Measurements from ENCODE around the gene RGMA.

The RGMA gene

DNA sequence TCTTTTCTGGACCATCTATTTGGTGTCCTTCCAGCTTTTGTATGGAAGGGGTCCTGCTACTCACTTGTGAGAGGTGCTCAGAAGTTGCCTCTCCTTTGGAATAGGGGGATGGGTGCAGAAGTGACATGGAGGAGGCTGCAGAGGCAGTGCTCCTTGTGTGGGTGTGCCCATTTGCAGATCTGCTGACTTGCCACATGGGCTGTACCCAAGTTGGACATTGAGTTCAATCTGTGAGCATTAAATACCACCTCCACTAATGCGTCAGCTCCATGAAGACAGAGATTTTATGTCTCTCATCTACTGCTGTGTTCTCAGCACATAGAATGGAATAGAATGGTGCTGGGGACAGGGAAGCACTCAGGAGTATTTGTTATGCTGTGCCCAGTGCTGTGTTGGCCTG, 76.2 kb downstream of the RGMA start:
- Histone ChIP-seq H3K4me2 (no peak overlapping the region), H3K27ac (no peak overlapping the region), H3K79me2 (ENCODE audit: insufficient read depth, low read depth) (no peaks in the 10 kb centered on the region), H3K9ac (no peak overlapping the region), H3K36me3 (ENCODE audit: insufficient read depth) (peaks cover 45% of the 10 kb centered on the region; the same call in 1 of the 2 replicates), H3K4me3 (IDR thresholded peaks at IDR 0.05; ENCODE audit: insufficient read depth, low read depth, low read length) (no peak overlapping the region), H2AFZ (ENCODE audit: low read depth) (no peak overlapping the region), H4K20me1 (ENCODE audit: insufficient read depth) (no peaks in the 10 kb centered on the region), H3K27me3 (ENCODE audit: insufficient read depth, low read depth) (no peaks in the 10 kb centered on the region), H3K4me1 (ENCODE audit: low read depth, poor library complexity, severe bottlenecking) (peaks cover 5% of the 10 kb centered on the region)
- TF ChIP-seq, protein P1, sequence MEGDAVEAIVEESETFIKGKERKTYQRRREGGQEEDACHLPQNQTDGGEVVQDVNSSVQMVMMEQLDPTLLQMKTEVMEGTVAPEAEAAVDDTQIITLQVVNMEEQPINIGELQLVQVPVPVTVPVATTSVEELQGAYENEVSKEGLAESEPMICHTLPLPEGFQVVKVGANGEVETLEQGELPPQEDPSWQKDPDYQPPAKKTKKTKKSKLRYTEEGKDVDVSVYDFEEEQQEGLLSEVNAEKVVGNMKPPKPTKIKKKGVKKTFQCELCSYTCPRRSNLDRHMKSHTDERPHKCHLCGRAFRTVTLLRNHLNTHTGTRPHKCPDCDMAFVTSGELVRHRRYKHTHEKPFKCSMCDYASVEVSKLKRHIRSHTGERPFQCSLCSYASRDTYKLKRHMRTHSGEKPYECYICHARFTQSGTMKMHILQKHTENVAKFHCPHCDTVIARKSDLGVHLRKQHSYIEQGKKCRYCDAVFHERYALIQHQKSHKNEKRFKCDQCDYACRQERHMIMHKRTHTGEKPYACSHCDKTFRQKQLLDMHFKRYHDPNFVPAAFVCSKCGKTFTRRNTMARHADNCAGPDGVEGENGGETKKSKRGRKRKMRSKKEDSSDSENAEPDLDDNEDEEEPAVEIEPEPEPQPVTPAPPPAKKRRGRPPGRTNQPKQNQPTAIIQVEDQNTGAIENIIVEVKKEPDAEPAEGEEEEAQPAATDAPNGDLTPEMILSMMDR (conservative IDR thresholded peaks at IDR 0.05; ENCODE audit: low read depth, low read length) = no peak

DNA sequence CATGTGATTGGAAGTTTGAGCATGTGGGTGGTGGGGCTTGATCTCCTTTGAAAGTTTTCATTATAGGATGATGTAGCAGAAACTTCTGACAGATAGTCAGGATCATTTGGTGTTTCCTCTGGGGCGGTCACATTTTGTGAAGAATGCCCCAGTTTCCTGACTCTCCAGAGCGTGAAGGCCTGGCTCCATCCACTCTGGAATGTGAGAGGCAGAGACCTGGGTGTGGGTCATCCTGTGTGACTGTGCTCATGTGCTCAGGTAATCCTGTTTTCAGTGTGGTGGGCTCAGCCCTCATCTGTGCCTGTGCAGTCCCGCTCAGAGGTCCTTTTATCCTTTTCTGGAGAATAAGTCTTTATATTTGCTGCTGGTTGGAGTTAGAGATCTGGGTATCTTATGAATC, 81.0 kb downstream of the RGMA start:
- Histone ChIP-seq H3K36me3 (ENCODE audit: insufficient read depth) (peaks cover 22% of the 10 kb centered on the region; the same call in 1 of the 2 replicates), H3K4me3 (IDR thresholded peaks at IDR 0.05; ENCODE audit: insufficient read depth, low read depth, low read length) (no peak overlapping the region), H3K27ac (no peak overlapping the region), H4K20me1 (ENCODE audit: insufficient read depth) (no peaks in the 10 kb centered on the region), H3K4me1 (ENCODE audit: low read depth, poor library complexity, severe bottlenecking) (no peaks in the 10 kb centered on the region), H2AFZ (ENCODE audit: low read depth) (no peak overlapping the region), H3K79me2 (ENCODE audit: insufficient read depth, low read depth) (no peaks in the 10 kb centered on the region), H3K9ac (no peak overlapping the region), H3K27me3 (ENCODE audit: insufficient read depth, low read depth) (no peaks in the 10 kb centered on the region), H3K4me2 (no peak overlapping the region)
- TF ChIP-seq, protein P1 (conservative IDR thresholded peaks at IDR 0.05; ENCODE audit: low read depth, low read length) = no peak

DNA sequence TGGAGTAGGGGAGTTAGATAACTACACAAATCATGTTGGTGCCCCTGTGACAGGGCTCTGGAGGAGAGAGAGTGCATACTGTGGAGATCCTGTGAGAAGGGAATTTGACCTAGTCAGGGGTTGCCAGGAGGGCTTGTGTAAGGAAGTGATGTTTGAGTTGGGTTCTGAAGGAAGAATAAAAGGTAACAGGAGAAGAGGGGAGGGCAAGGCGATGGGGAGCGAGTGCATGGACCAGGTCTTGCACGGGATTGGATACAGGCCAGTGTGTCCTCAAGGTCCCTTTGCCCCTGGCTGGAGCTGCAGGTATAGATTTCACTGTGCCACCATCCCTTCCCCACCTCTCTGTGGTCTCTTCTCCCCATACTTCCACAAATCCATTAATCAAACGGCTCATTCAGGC, 83.9 kb downstream of the RGMA start:
- H3K4me3 ChIP-seq (IDR thresholded peaks at IDR 0.05; ENCODE audit: insufficient read depth, low read depth, low read length) = no peak overlapping the region
- no peaks in the 10 kb centered on the region for H3K79me2 ChIP-seq (ENCODE audit: insufficient read depth, low read depth)
- TF ChIP-seq, protein P1 (conservative IDR thresholded peaks at IDR 0.05; ENCODE audit: low read depth, low read length) = no peak
- H3K4me1 ChIP-seq (ENCODE audit: low read depth, poor library complexity, severe bottlenecking) = no peaks in the 10 kb centered on the region
- H2AFZ ChIP-seq (ENCODE audit: low read depth) = no peak overlapping the region
- no peaks in the 10 kb centered on the region for H4K20me1 ChIP-seq (ENCODE audit: insufficient read depth)
- H3K4me2 ChIP-seq = no peak overlapping the region
- H3K9ac ChIP-seq = no peak overlapping the region
- H3K27me3 ChIP-seq (ENCODE audit: insufficient read depth, low read depth) = no peaks in the 10 kb centered on the region
- peaks cover 31% of the 10 kb centered on the region; the same call in 1 of the 2 replicates for H3K36me3 ChIP-seq (ENCODE audit: insufficient read depth)
- no peak overlapping the region for H3K27ac ChIP-seq

DNA sequence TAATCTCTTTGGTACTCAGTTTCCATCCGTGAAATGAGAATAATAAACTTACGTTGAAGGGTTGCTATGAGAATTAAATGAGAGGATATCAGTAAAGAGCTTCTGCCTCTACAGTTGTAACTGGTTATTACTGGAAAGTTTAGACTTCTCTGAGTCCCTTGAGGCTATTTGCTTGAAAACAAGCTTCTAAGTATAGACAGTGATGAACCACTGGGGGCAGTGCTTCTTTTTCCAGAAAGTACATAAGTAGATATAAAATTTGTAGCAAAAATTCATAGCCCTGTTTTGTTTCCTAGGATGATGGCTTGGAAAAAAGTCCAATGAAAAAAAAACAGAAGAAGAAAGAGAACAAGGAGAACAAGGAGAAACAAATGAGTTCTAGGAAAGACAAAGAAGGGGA, 87.1 kb downstream of the RGMA start:
- Histone ChIP-seq H3K27ac (no peak overlapping the region; the same call in 1 of the 2 replicates), H3K79me2 (ENCODE audit: insufficient read depth, low read depth) (no peaks in the 10 kb centered on the region), H2AFZ (ENCODE audit: low read depth) (no peak overlapping the region), H4K20me1 (ENCODE audit: insufficient read depth) (no peaks in the 10 kb centered on the region), H3K4me3 (IDR thresholded peaks at IDR 0.05; ENCODE audit: insufficient read depth, low read depth, low read length) (no peak overlapping the region), H3K4me1 (ENCODE audit: low read depth, poor library complexity, severe bottlenecking) (no peaks in the 10 kb centered on the region), H3K9ac (no peak overlapping the region), H3K27me3 (ENCODE audit: insufficient read depth, low read depth) (no peaks in the 10 kb centered on the region), H3K36me3 (ENCODE audit: insufficient read depth) (peaks cover 33% of the 10 kb centered on the region), H3K4me2 (no peak overlapping the region)
- TF ChIP-seq, protein P1 (conservative IDR thresholded peaks at IDR 0.05; ENCODE audit: low read depth, low read length) = peak; percentile 25; the same call in 1 of the 2 replicates
